H1 (cell line): ENCODE measurements around the gene MAML3. TPM values are rescaled to one million over a fixed set of nuclear protein-coding genes. Genes with fewer than 3 reads are reported as not detected.

ENCODE experiments used
- CTCF ChIA-PET: fragments of 300-600 bp; sonication (Branson Sonifier 250); formaldehyde crosslinking; loops from one replicate; lab custom pipeline; 2021; ENCODE audit not compliant: partially characterized antibody; lab: Charles Lee
- POLR2A ChIA-PET: fragments of 300-600 bp; sonication (Branson Sonifier 250); formaldehyde crosslinking; loops from one replicate; lab custom pipeline; 2021; ENCODE audit warnings: inconsistent platforms; ENCODE audit not compliant: partially characterized antibody; lab: Charles Lee
- DNase-seq, 2 experiments: peaks; one replicate each; pipeline versions ENCODE4 v3.0.0 to v3.0.0-alpha.2; 2010 to 2022; ENCODE audit warnings: low spot score in 2 of 2, low read depth in 1 of 2, mixed read lengths in 1 of 2
- FAIRE-seq: peaks from 2 replicates; lab custom pipeline; 2011; peaks lifted over from hg19 to GRCh38; lab: Jason Lieb, UNC
- H2AFZ ChIP-seq: 2 replicates; pipeline ENCODE4 v1.8.1; 2012; ENCODE audit warnings: low read length, inconsistent platforms
- H2AK5ac ChIP-seq: 2 replicates; pipeline ENCODE4 v1.6.1; 2013; ENCODE audit warnings: low read depth, low read length
- H2BK120ac ChIP-seq: replicated peaks from 2 replicates; pipeline ENCODE3; 2013; ENCODE audit warnings: low read depth, low read length, inconsistent platforms
- H2BK12ac ChIP-seq: 2 replicates; pipeline ENCODE4 v1.6.1; 2013; ENCODE audit warnings: low read depth, low read length
- H2BK15ac ChIP-seq: 2 replicates; pipeline ENCODE4 v1.6.1; 2013; ENCODE audit warnings: low read length
- H2BK20ac ChIP-seq: 2 replicates; pipeline ENCODE4 v1.6.1; 2013; ENCODE audit warnings: low read length
- H2BK5ac ChIP-seq: 2 replicates; pipeline ENCODE4 v1.6.1; 2013; ENCODE audit warnings: low read depth, low read length
- H3K14ac ChIP-seq: 2 replicates; pipeline ENCODE4 v1.6.1; 2013; ENCODE audit warnings: inconsistent platforms; ENCODE audit not compliant: insufficient read length
- H3K18ac ChIP-seq: 2 replicates; pipeline ENCODE4 v1.6.1; 2013; ENCODE audit warnings: low read length; ENCODE audit errors: extremely low read depth
- H3K23ac ChIP-seq: 2 replicates; pipeline ENCODE4 v1.6.1; 2013; ENCODE audit warnings: inconsistent platforms; ENCODE audit not compliant: insufficient read length
- H3K23me2 ChIP-seq: 2 replicates; pipeline ENCODE4 v1.6.1; 2013; ENCODE audit warnings: low read depth, low read length
- H3K27ac ChIP-seq: 2 replicates; pipeline ENCODE4 v1.6.1; 2011; ENCODE audit warnings: low read depth, low read length, inconsistent platforms
- H3K27me3 ChIP-seq, 4 experiments: replicated peaks in 1 of 4; 1 replicate in 1 of 4; 2 replicates in 3 of 4; pipeline versions ENCODE4 v1.6.1 to v1.8.1; 2011 to 2013; ENCODE audit warnings: low read length in 3 of 4, mild to moderate bottlenecking in 3 of 4, inconsistent platforms in 2 of 4, mixed read lengths in 2 of 4, moderate library complexity in 1 of 4; ENCODE audit not compliant: control insufficient read depth in 3 of 4, insufficient read depth in 3 of 4; ENCODE audit errors: extremely low read depth in 1 of 4
- H3K36me3 ChIP-seq, 4 experiments: 2 replicates each; pipeline versions ENCODE4 v1.6.1 to v1.8.1; 2011 to 2013; ENCODE audit warnings: mild to moderate bottlenecking in 4 of 4, low read length in 3 of 4, moderate library complexity in 2 of 4, control low read depth in 1 of 4, inconsistent platforms in 1 of 4; ENCODE audit not compliant: insufficient read depth in 4 of 4, control insufficient read depth in 2 of 4
- H3K4ac ChIP-seq: replicated peaks from 2 replicates; pipeline ENCODE3; 2013; ENCODE audit warnings: low read length, low read depth, mixed read lengths, inconsistent platforms; ENCODE audit not compliant: insufficient read length
- H3K4me1 ChIP-seq, 4 experiments: replicated peaks in 1 of 4; 1 replicate in 1 of 4; 2 replicates in 3 of 4; pipeline versions ENCODE4 v1.6.1 to v1.8.1; 2011 to 2013; ENCODE audit warnings: low read length in 3 of 4, inconsistent platforms in 2 of 4, mixed read lengths in 1 of 4; ENCODE audit not compliant: insufficient read depth in 4 of 4, control insufficient read depth in 3 of 4
- H3K4me2 ChIP-seq, 2 experiments: 2 replicates each; pipeline versions ENCODE4 v1.6.1 to v1.8.1; 2011 to 2013; ENCODE audit warnings: low read depth in 2 of 2, low read length in 2 of 2, control low read depth in 1 of 2, inconsistent platforms in 1 of 2, mild to moderate bottlenecking in 1 of 2; ENCODE audit not compliant: insufficient read depth in 1 of 2
- H3K4me3 ChIP-seq, 4 experiments: fragments of 200-600, 300-600 bp in 1 of 4; sonication (generic), shearing (Covaris generic), sonication (Bioruptor Twin) in 1 of 4; 2 replicates each; pipeline versions ENCODE4 v1.5.1 to v1.8.1; 2011 to 2016; ENCODE audit warnings: low read length in 4 of 4, low read depth in 3 of 4, control low read depth in 2 of 4, inconsistent platforms in 2 of 4, mild to moderate bottlenecking in 2 of 4, mixed read lengths in 1 of 4, moderate library complexity in 1 of 4; ENCODE audit not compliant: insufficient read depth in 2 of 4; ENCODE audit errors: extremely low read depth in 1 of 4
- H3K56ac ChIP-seq: replicated peaks from 2 replicates; pipeline ENCODE3; 2013; ENCODE audit warnings: low read depth, mild to moderate bottlenecking, mixed read lengths, low read length, inconsistent platforms; ENCODE audit not compliant: insufficient read length
- H3K79me1 ChIP-seq: 2 replicates; pipeline ENCODE4 v1.6.1; 2013; ENCODE audit warnings: low read depth, low read length, control low read depth
- H3K79me2 ChIP-seq, 2 experiments: 2 replicates each; pipeline versions ENCODE4 v1.6.1 to v1.8.1; 2012 to 2013; ENCODE audit warnings: low read length in 2 of 2, mild to moderate bottlenecking in 2 of 2, inconsistent platforms in 1 of 2; ENCODE audit not compliant: insufficient read depth in 2 of 2, control insufficient read depth in 1 of 2
- H3K9ac ChIP-seq, 4 experiments: replicated peaks in 1 of 4; 1 replicate in 1 of 4; 2 replicates in 3 of 4; pipeline versions ENCODE4 v1.6.1 to v1.8.1; 2011 to 2013; ENCODE audit warnings: low read depth in 3 of 4, low read length in 3 of 4, control low read depth in 2 of 4, mild to moderate bottlenecking in 2 of 4, moderate library complexity in 2 of 4, inconsistent platforms in 1 of 4; ENCODE audit errors: extremely low read depth in 1 of 4
- H3K9me3 ChIP-seq, 2 experiments: 2 replicates each; pipeline versions ENCODE4 v1.6.1 to v1.8.1; 2012 to 2013; ENCODE audit warnings: mild to moderate bottlenecking in 2 of 2, moderate library complexity in 2 of 2, control low read depth in 1 of 2, inconsistent platforms in 1 of 2, low read depth in 1 of 2, low read length in 1 of 2, mixed read lengths in 1 of 2; ENCODE audit not compliant: insufficient read depth in 2 of 2
- H4K20me1 ChIP-seq, 2 experiments: replicated peaks in 1 of 2; 2 replicates each; pipeline versions ENCODE3 to v1.8.1; 2011 to 2013; ENCODE audit warnings: inconsistent platforms in 2 of 2, low read length in 2 of 2, mild to moderate bottlenecking in 1 of 2; ENCODE audit not compliant: insufficient read depth in 2 of 2, control insufficient read depth in 1 of 2
- H4K5ac ChIP-seq: 2 replicates; pipeline ENCODE4 v1.6.1; 2013; ENCODE audit warnings: low read length, low read depth, mixed read lengths, inconsistent platforms; ENCODE audit not compliant: insufficient read length
- H4K8ac ChIP-seq: 2 replicates; pipeline ENCODE4 v1.8.0; 2013; ENCODE audit warnings: mild to moderate bottlenecking, moderate library complexity, low read length, inconsistent platforms; ENCODE audit not compliant: insufficient read depth; ENCODE audit errors: extremely low read depth
- H4K91ac ChIP-seq: replicated peaks from 2 replicates; pipeline ENCODE3; 2013; ENCODE audit warnings: low read length, mixed read lengths, inconsistent platforms; ENCODE audit not compliant: insufficient read length
- BRCA1 ChIP-seq: IDR thresholded peaks from 2 replicates; pipeline ENCODE4 v1.6.1; 2012; ENCODE audit warnings: low read depth, low read length, improper control_type of control experiment
- YY1 ChIP-seq: IDR thresholded peaks from 2 replicates; pipeline ENCODE4 v1.6.1; 2011; ENCODE audit warnings: low read depth, mild to moderate bottlenecking, low read length
- WGBS, 2 experiments: shearing (Covaris generic) in 1 of 2; methylation state at CpG; one replicate each; pipeline versions ENCODE4 v1.1.6 to v1.1.7; 2013 to 2015; ENCODE audit warnings: low lambda C conversion rate in 2 of 2, mixed read lengths in 2 of 2, inconsistent platforms in 1 of 2, low coverage in 1 of 2, missing lambda C conversion rate in 1 of 2; ENCODE audit not compliant: insufficient replicate concordance in 2 of 2, insufficient coverage in 1 of 2, insufficient read length in 1 of 2; ENCODE audit errors: extremely low coverage in 1 of 2, missing lambda C conversion rate in 1 of 2; 5-methylcytosine and 5-hydroxymethylcytosine counted together
- polyA plus RNA-seq, 7 experiments: library from polyadenylated mRNA; depleted of rRNA in 3 of 7; stranded (reverse) in 5 of 7; unstranded in 2 of 7; fragments of >200 nt in 5 of 7; fragments of 200-250 nt in 2 of 7; gene quantifications; 1 replicate in 5 of 7; 2 replicates in 1 of 7; 4 replicates in 1 of 7; pipeline versions ENCODE4 v1.2.1 to v1.2.3, GENCODE V29; 2011 to 2013; ENCODE audit warnings: missing spikeins in 2 of 7, mixed read lengths in 2 of 7
- total RNA-seq: library from RNA; stranded (reverse); fragmentation: NEBNext Ultra II Directional; extraction: Animal tissue kit (Norgen Biotek cat#: 25700); gene quantifications from 2 replicates; pipeline ENCODE4 v1.2.1, GENCODE V29; 2021

The MAML3 gene
- total and polyA plus RNA-seq, 2 of the 8 experiments (the other 6 are each of a cell fraction or from before 2014, with no cell fraction given): 2.1 to 5.7 TPM

DNA sequence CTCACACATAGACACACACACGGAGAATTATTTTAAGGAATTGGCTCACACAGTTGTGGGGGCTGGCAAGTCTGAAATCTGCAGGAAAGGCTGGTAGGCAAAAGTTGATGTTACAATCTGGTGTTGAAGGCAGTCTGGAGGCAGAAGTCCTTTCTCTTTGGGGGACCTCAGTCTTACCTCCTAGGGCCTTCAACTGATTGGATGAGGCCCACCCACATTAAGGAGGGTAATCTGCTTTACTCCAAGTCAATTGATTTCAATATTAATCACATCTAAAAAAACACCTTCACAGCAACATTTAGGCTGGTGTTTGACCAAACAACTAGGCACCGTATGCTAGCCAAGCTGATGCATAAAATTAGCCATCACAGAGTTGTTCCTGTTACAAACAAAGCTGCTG is 477.6 kb downstream of the MAML3 start:
- FAIRE-seq (no peak), DNase-seq (no peak)
- H2BK15ac ChIP-seq: no peak overlapping the region
- no peak overlapping the region for H3K23ac ChIP-seq
- H3K18ac ChIP-seq: no peak overlapping the region
- TF ChIP-seq BRCA1: no peak
- no peak for TF ChIP-seq YY1
- no peak overlapping the region for H2BK20ac ChIP-seq
- WGBS, 2 experiments: 87% methylated on average over 2 of the region's 2 CpGs; no CpG with 5 or more reads in 1 of the 2 experiments
- no peak overlapping the region for H2BK120ac ChIP-seq
- H3K9me3 ChIP-seq: no peaks in the 10 kb centered on the region
- H3K27ac ChIP-seq: no peak overlapping the region
- no peak overlapping the region for H4K5ac ChIP-seq
- no peak overlapping the region for H4K8ac ChIP-seq
- H4K91ac ChIP-seq: no peak overlapping the region
- no peak overlapping the region for H3K4ac ChIP-seq
- no peak overlapping the region for H3K4me2 ChIP-seq
- H4K20me1 ChIP-seq: no peaks in the 10 kb centered on the region
- H2BK12ac ChIP-seq: no peak overlapping the region
- peaks cover 0 to 5% (median 2%) of the 10 kb centered on the region in 4 experiments; a peak in 2 of 7 replicates for H3K4me1 ChIP-seq
- no peak overlapping the region for H3K4me3 ChIP-seq
- no peak overlapping the region for H2BK5ac ChIP-seq
- no peaks in the 10 kb centered on the region for H3K23me2 ChIP-seq
- ChIA-PET CTCF (interaction anchor here (1.6 kb wide), 1 partner anchor 20 kb away, joined by 6 read pairs; no protein-coding TSS in a partner anchor), POLR2A (no interaction called here)
- H3K36me3 ChIP-seq: no peaks in the 10 kb centered on the region
- no peak overlapping the region for H3K14ac ChIP-seq
- H3K79me2 ChIP-seq: no peaks in the 10 kb centered on the region
- H3K9ac ChIP-seq: no peak overlapping the region
- H2AK5ac ChIP-seq: no peak overlapping the region
- H3K79me1 ChIP-seq: no peaks in the 10 kb centered on the region
- no peak overlapping the region for H2AFZ ChIP-seq
- H3K56ac ChIP-seq: no peak overlapping the region
- no peaks in the 10 kb centered on the region for H3K27me3 ChIP-seq
